T-helper 1 cell (primary cell): Measurements from ENCODE around the gene LENG9.
"Not testable (repeated sequence)": the region's sequence is repeated elsewhere in the genome, so short reads cannot be mapped to it uniquely, and the experiment has no call there.

Experiments used
- DNase-seq, 5 donors: peaks; one replicate each; pipeline ENCODE4 v3.0.0-alpha.2; 2012 to 2020

Gene LENG9

GRCh38 chr19:54458648-54459281, 4.8 kb downstream of the LENG9 start:
- no peak for DNase-seq

- no peak for DNase-seq
Observed at GRCh38 chr19:54457773-54458647, 5.6 kb downstream of the LENG9 start.

GRCh38 chr19:54456423-54457373, 6.9 kb downstream of the LENG9 start:
- no peak for DNase-seq

GRCh38 chr19:54455786-54456422, 7.7 kb downstream of the LENG9 start:
- no peak for DNase-seq

- no peak for DNase-seq
Observed at GRCh38 chr19:54454781-54455675, 8.6 kb downstream of the LENG9 start.

- DNase-seq, result no peak
Observed at GRCh38 chr19:54453921-54454780, 9.4 kb downstream of the LENG9 start.

- DNase-seq, result no peak
Observed at GRCh38 chr19:54452626-54453025, 11.0 kb downstream of the LENG9 start.

DNA sequence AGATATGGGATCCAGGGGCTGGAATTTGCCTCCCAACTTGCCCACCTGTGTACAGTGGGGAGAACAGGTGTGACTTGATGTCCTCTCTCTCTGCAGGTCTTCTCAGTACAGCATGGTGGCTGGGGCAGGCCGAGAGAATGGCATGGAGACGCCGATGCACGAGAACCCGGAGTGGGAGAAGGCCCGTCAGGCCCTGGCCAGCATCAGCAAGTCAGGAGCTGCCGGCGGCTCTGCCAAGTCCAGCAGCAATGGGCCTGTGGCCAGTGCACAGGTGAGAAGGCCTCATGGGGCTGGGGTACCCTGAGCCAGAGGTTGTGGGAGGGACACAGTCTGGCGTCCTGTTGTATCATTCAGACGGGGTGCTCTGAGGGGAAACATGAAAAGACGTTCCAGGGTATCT, 11.6 kb downstream of the LENG9 start:
- no peak for DNase-seq

GRCh38 chr19:54451331-54451871, 12.2 kb downstream of the LENG9 start:
- DNase-seq, result no peak

DNA sequence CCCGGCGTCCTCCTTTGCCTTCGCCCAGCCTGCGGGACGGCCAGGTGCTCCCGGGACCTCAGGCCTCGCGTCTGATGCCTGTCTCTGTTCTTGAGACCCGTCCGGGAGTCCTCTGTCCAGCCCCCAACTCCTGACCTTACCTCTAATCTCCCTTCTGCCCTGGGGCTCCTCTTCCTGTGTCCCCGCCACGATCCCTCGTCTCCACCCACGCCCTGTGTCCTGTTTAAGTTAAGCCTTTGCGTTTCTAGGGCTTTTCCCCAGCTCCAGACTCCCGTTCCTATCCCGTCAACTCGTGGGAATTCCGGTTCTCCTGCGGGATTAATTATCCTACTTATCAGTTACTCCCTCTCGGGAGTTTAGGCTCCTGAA, 13.9 kb downstream of the LENG9 start:
- DNase-seq, result no peak

- peak; percentile 95 to 99 (median 96) for DNase-seq
Observed at GRCh38 chr19:54448774-54449700, 14.5 kb downstream of the LENG9 start, which contains the start of gene LENG8. Gene LENG8, plus strand, starts transcription at chr19:54449199. Its CDS starts 2,146 bp downstream, at chr19:54451345.

GRCh38 chr19:54448040-54448773, 15.4 kb downstream of the LENG9 start:
- DNase-seq, result peak in 2 of 5 donors; percentile 25 to 34

- DNase-seq, result not testable (repeated sequence)
Observed at GRCh38 chr19:54446349-54446748, 17.2 kb downstream of the LENG9 start.

GRCh38 chr19:54444737-54445136, 18.8 kb downstream of the LENG9 start:
- DNase-seq, result no peak

GRCh38 chr19:54440641-54441040, 22.9 kb downstream of the LENG9 start:
- DNase-seq, result no peak

- DNase-seq, result no peak
Observed at GRCh38 chr19:54439174-54439851, 24.3 kb downstream of the LENG9 start.

GRCh38 chr19:54436628-54437252, 26.8 kb downstream of the LENG9 start:
- DNase-seq, result no peak
